Natural killer cell (primary cell): ENCODE measurements around the gene THEMIS2. TPM values are rescaled to one million over a fixed set of nuclear protein-coding genes. Genes with fewer than 3 reads are reported as not detected.
A peak's percentile ranks its signal among the peaks of the same experiment; 100 is the strongest.
"Not testable (repeated sequence)": the region's sequence is repeated elsewhere in the genome, so short reads cannot be mapped to it uniquely, and the experiment has no call there.

ENCODE experiments used
- ATAC-seq, 3 donors: fragments of 150-1000 bp in 2 of 3; fragments of 200-7000 bp in 1 of 3; cut with Tn5 transposase; 1 replicate in 1 of 3; 2 replicates in 2 of 3; pipeline ENCODE4 v1.10.0; 2021; ENCODE audit warnings: mild to moderate bottlenecking in 2 of 3, moderate library complexity in 2 of 3
- DNase-seq, 2 donors: peaks; one replicate each; pipeline versions ENCODE4 v3.0.0 to v3.0.0-alpha.2; 2013 to 2021; ENCODE audit warnings: mixed read lengths in 1 of 2
- H3K27ac ChIP-seq: one replicate; pipeline ENCODE4 v1.5.1; 2013; ENCODE audit warnings: mild to moderate bottlenecking, low read length
- H3K27me3 ChIP-seq: one replicate; pipeline ENCODE4 v1.6.1; 2013; ENCODE audit warnings: low read length; ENCODE audit not compliant: control insufficient read depth, insufficient read depth
- H3K36me3 ChIP-seq: one replicate; pipeline ENCODE4 v1.6.1; 2013; ENCODE audit warnings: low read length; ENCODE audit not compliant: control insufficient read depth, insufficient read depth
- H3K4me1 ChIP-seq: one replicate; pipeline ENCODE4 v1.6.1; 2013; ENCODE audit warnings: low read length; ENCODE audit not compliant: control insufficient read depth, insufficient read depth
- H3K4me3 ChIP-seq: one replicate; pipeline ENCODE4 v1.5.1; 2013; ENCODE audit warnings: low read length
- H3K9me3 ChIP-seq: one replicate; pipeline ENCODE4 v1.6.1; 2013; ENCODE audit warnings: low read length; ENCODE audit not compliant: control insufficient read depth, insufficient read depth
- H3K27ac Mint-ChIP-seq, 2 donors: one replicate each; pipeline ENCODE4 v1.8.0; 2022; ENCODE audit warnings: mild to moderate bottlenecking in 2 of 2, mixed read lengths in 2 of 2, moderate library complexity in 1 of 2
- H3K27me3 Mint-ChIP-seq, 2 donors: one replicate each; pipeline ENCODE4 v1.8.0; 2022; ENCODE audit warnings: low read depth in 2 of 2, mixed read lengths in 2 of 2
- H3K36me3 Mint-ChIP-seq: one replicate; pipeline ENCODE4 v1.8.0; 2022; ENCODE audit warnings: mixed read lengths
- H3K4me1 Mint-ChIP-seq, 2 donors: one replicate each; pipeline ENCODE4 v1.8.0; 2022; ENCODE audit warnings: mixed read lengths in 2 of 2
- H3K4me3 Mint-ChIP-seq: one replicate; pipeline ENCODE4 v1.8.0; 2022; ENCODE audit warnings: mild to moderate bottlenecking, moderate library complexity, mixed read lengths
- H3K9me3 Mint-ChIP-seq, 2 donors: one replicate each; pipeline ENCODE4 v1.8.0; 2022; ENCODE audit warnings: mixed read lengths in 2 of 2
- CTCF ChIP-seq: fragments of 200-600 bp; IDR thresholded peaks from one replicate; pipeline ENCODE4 v1.8.0; 2022; ENCODE audit warnings: antibody characterized with exemption
- WGBS: methylation state at CpG from one replicate; pipeline ENCODE4 v1.1.7; 2013; ENCODE audit warnings: missing lambda C conversion rate; ENCODE audit not compliant: insufficient coverage; 5-methylcytosine and 5-hydroxymethylcytosine counted together
- intact Hi-C: fragments of 100-400 bp; cut with micrococcal nuclease; formaldehyde crosslinking; loops from one replicate; pipeline ENCODE4 v1.14.2; 2022
- total RNA-seq, 4 donors: library from RNA; stranded (reverse); fragments of 120-200 nt in 1 of 4; gene quantifications; one replicate each; pipeline versions ENCODE4 v1.2.3 to v1.2.4, GENCODE V29; 2013 to 2022

Gene THEMIS2
- total RNA-seq, 3 donors from 2014 or later (not counting 1 experiment from before 2014, with no cell fraction given) = 104 to 234 (median 122) TPM

- peaks cover 12% of the 10 kb centered on the region for H3K36me3 Mint-ChIP-seq
- H3K4me1 Mint-ChIP-seq = peaks cover 0 to 16% of the 10 kb centered on the region in 2 donors
- Histone ChIP-seq H3K4me3 (no peak overlapping the region), H3K27ac (no peak overlapping the region), H3K9me3 (no peaks in the 10 kb centered on the region), H3K27me3 (no peaks in the 10 kb centered on the region), H3K36me3 (peaks cover 15% of the 10 kb centered on the region), H3K4me1 (peaks cover 12% of the 10 kb centered on the region)
- ATAC-seq (no peak), DNase-seq (no peak)
- intact Hi-C loops = loop anchor here (5.0 kb wide), 2 partner anchors 37 to 232 kb away; partner anchors contain the start of gene EYA3
- WGBS = over 99% methylated on average over 5 of the region's 6 CpGs
- no peak overlapping the region for H3K27ac Mint-ChIP-seq
- H3K4me3 Mint-ChIP-seq = no peak overlapping the region
- H3K27me3 Mint-ChIP-seq = no peaks in the 10 kb centered on the region
- no peaks in the 10 kb centered on the region for H3K9me3 Mint-ChIP-seq
- TF ChIP-seq CTCF = no peak
Measured at GRCh38 chr1:27855085-27855484, 17.3 kb upstream of the THEMIS2 start.

- DNase-seq (no peak), ATAC-seq (no peak)
- Mint-ChIP-seq H3K4me3 (no peak overlapping the region), H3K27ac (no peak overlapping the region), H3K27me3 (no peaks in the 10 kb centered on the region), H3K9me3 (no peaks in the 10 kb centered on the region), H3K36me3 (no peaks in the 10 kb centered on the region), H3K4me1 (peaks cover 0 to 16% of the 10 kb centered on the region in 2 donors)
- H3K4me3 ChIP-seq = no peak overlapping the region
- H3K27ac ChIP-seq = no peak overlapping the region
- peaks cover 1% of the 10 kb centered on the region for H3K36me3 ChIP-seq
- H3K27me3 ChIP-seq = no peaks in the 10 kb centered on the region
- H3K9me3 ChIP-seq = no peaks in the 10 kb centered on the region
- TF ChIP-seq CTCF = no peak
- WGBS = 82% methylated on average over 12 of the region's 12 CpGs
- intact Hi-C loops = loop anchor here (5.0 kb wide), 2 partner anchors 36 to 231 kb away; partner anchors contain the start of gene EYA3
- peaks cover 12% of the 10 kb centered on the region for H3K4me1 ChIP-seq
Measured at GRCh38 chr1:27856561-27857343, 15.6 kb upstream of the THEMIS2 start.

GRCh38 chr1:27857552-27857951, 14.8 kb upstream of the THEMIS2 start:
- not testable (repeated sequence) for H3K27me3 Mint-ChIP-seq, DNase-seq, H3K27ac ChIP-seq, H3K27ac Mint-ChIP-seq, H3K4me3 Mint-ChIP-seq, H3K4me3 ChIP-seq, H3K27me3 ChIP-seq, H3K36me3 Mint-ChIP-seq, H3K9me3 Mint-ChIP-seq, H3K36me3 ChIP-seq, H3K9me3 ChIP-seq, ATAC-seq
- peaks cover 0 to 16% of the 10 kb centered on the region in 2 donors for H3K4me1 Mint-ChIP-seq
- 77% methylated on average over 10 of the region's 11 CpGs for WGBS
- H3K4me1 ChIP-seq = peaks cover 19% of the 10 kb centered on the region
- intact Hi-C loops = loop anchor here (5.0 kb wide), 2 partner anchors 35 to 230 kb away; partner anchors contain the start of gene EYA3

GRCh38 chr1:27858072-27858948, 14.0 kb upstream of the THEMIS2 start:
- Mint-ChIP-seq H3K27me3 (no peaks in the 10 kb centered on the region), H3K4me3 (no peak overlapping the region), H3K9me3 (no peaks in the 10 kb centered on the region), H3K4me1 (peaks cover 6 to 23% of the 10 kb centered on the region in 2 donors), H3K36me3 (no peaks in the 10 kb centered on the region), H3K27ac (peak overlapping the region in 1 of 2 donors; percentile 76)
- Histone ChIP-seq H3K27me3 (no peaks in the 10 kb centered on the region), H3K27ac (no peak overlapping the region), H3K4me3 (no peak overlapping the region), H3K4me1 (peaks cover 27% of the 10 kb centered on the region), H3K36me3 (no peaks in the 10 kb centered on the region), H3K9me3 (no peaks in the 10 kb centered on the region)
- ATAC-seq = peak; percentile 97 to 100 (median 99)
- TF ChIP-seq CTCF = peak; percentile 97
- WGBS = 43% methylated on average over 8 of the region's 10 CpGs
- DNase-seq = peak; percentile 85 to 90
- intact Hi-C loops = loop anchor here (2.0 to 5.0 kb wide), 4 partner anchors 34 to 350 kb away; partner anchors contain the start of gene EYA3
